GM10248 (cell line): Measurements from ENCODE around the gene INAFM2.

ENCODE experiments used
- CTCF ChIA-PET: fragments of 300-600 bp; sonication (Branson Sonifier 250); formaldehyde crosslinking; extraction: SDS; loops from one replicate; lab custom pipeline; 2021; ENCODE audit warnings: antibody characterized with exemption; lab: Yijun Ruan, JAX
- POLR2A ChIA-PET: fragments of 350-650 bp; sonication (Branson Sonifier 250); formaldehyde crosslinking; extraction: SDS; loops from one replicate; lab custom pipeline; 2020; ENCODE audit warnings: antibody characterized with exemption; lab: Yijun Ruan, JAX
- DNase-seq: peaks from one replicate; pipeline ENCODE4 v3.0.0; 2012; ENCODE audit errors: extremely low spot score
- CTCF ChIP-seq: IDR thresholded peaks from 2 replicates; pipeline ENCODE4 v1.5.1; 2012; ENCODE audit warnings: mild to moderate bottlenecking, low read depth; ENCODE audit errors: extremely low read depth, missing control alignments, control extremely low read depth

INAFM2 gene

GRCh38 chr15:40345867-40346578 lies 22.5 kb downstream of the INAFM2 start:
- no peak for DNase-seq
- CTCF ChIA-PET = interaction anchor here (1.0 to 16.1 kb wide), 12 partner anchors 6 to 77 kb away, joined by 3 to 222 read pairs (median 38); partner anchors contain the start of genes CCDC9B, DISP2, INAFM2 and IVD
- POLR2A ChIA-PET = no interaction called here
- TF ChIP-seq CTCF = no peak

- CTCF ChIA-PET = interaction anchor here (1.0 to 12.9 kb wide), 5 partner anchors 6 to 75 kb away, joined by 3 to 186 read pairs (median 53); partner anchors contain the start of genes CCDC9B, DISP2, IVD and PHGR1
- POLR2A ChIA-PET = no interaction called here
These were observed 23.4 kb downstream of the INAFM2 start for GRCh38 chr15:40346579-40347558.

GRCh38 chr15:40347559-40348473 lies 24.3 kb downstream of the INAFM2 start:
- no peak for DNase-seq
- no peak for TF ChIP-seq CTCF
- ChIA-PET CTCF (interaction anchor here (0.6 to 12.6 kb wide), 4 partner anchors 8 to 73 kb away, joined by 3 to 186 read pairs (median 4); partner anchors contain the start of gene CCDC9B), POLR2A (no interaction called here)

More at GRCh38 chr15:40346579-40347558, 23.4 kb downstream of the INAFM2 start:
- DNase-seq = no peak
- no peak for TF ChIP-seq CTCF

GRCh38 chr15:40348474-40348870 lies 25.0 kb downstream of the INAFM2 start:
- CTCF ChIA-PET = interaction anchor here (0.6 to 12.6 kb wide), 4 partner anchors 8 to 73 kb away, joined by 3 to 186 read pairs (median 4); partner anchors contain the start of gene CCDC9B
- POLR2A ChIA-PET = no interaction called here
- no peak for DNase-seq
- TF ChIP-seq CTCF = no peak

- CTCF ChIA-PET = interaction anchor here (1.1 to 12.6 kb wide), 2 partner anchors 9 to 21 kb away, joined by 3 to 186 read pairs; partner anchors contain the start of gene CCDC9B
- POLR2A ChIA-PET = no interaction called here
- DNase-seq = no peak
- no peak for TF ChIP-seq CTCF
These were observed 25.7 kb downstream of the INAFM2 start for GRCh38 chr15:40349163-40349562.
